ENCODE measurements around the gene FEM1C.
A peak's percentile ranks its signal among the peaks of the same experiment; 100 is the strongest.

FEM1C gene

DNA sequence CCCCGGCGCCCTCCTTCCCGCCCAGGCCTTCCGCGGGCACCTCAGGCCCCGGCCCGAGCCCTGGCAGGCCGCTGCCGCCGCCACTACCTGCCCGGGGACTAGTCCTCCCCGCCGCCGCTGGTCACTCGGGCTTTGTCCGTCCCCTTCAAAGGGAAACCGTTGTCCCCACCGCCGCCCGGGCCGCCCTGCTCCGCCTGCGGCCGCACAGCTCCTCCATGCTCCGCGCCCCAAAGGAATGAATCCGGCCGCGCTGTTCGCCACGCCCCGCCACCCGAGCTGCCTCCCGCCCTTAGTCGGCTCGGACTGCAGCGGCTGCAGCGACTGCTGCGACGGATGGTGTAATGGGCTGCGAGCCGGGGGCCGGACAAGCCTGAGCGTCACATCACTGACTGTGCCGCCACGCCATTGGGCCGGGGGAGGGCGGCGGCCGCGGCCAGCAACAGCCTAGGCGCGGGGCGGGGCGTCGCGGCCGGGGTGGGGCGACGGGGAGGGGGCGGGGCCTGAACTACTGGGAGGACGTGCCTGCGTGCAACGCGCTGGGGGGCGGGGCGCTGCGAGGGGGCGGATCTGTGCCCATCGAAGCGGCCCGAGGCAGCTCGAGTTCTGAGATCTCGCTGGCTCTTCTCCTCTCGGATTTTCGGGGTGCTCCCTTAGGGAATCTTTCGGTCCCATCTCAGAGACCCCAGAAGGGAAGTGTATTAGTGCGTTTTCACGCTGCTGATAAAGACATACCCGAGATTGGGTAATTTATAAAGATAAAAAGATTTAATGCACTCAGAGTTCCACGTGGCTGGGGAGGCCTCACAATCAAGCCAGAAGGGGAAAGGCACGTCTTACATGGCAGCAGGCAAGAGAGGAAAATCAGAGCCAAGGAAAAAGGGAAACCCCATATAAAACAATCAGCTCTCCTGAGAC lies at the start of gene FEM1C (continued):
- TF ChIP-seq, protein P1, sequence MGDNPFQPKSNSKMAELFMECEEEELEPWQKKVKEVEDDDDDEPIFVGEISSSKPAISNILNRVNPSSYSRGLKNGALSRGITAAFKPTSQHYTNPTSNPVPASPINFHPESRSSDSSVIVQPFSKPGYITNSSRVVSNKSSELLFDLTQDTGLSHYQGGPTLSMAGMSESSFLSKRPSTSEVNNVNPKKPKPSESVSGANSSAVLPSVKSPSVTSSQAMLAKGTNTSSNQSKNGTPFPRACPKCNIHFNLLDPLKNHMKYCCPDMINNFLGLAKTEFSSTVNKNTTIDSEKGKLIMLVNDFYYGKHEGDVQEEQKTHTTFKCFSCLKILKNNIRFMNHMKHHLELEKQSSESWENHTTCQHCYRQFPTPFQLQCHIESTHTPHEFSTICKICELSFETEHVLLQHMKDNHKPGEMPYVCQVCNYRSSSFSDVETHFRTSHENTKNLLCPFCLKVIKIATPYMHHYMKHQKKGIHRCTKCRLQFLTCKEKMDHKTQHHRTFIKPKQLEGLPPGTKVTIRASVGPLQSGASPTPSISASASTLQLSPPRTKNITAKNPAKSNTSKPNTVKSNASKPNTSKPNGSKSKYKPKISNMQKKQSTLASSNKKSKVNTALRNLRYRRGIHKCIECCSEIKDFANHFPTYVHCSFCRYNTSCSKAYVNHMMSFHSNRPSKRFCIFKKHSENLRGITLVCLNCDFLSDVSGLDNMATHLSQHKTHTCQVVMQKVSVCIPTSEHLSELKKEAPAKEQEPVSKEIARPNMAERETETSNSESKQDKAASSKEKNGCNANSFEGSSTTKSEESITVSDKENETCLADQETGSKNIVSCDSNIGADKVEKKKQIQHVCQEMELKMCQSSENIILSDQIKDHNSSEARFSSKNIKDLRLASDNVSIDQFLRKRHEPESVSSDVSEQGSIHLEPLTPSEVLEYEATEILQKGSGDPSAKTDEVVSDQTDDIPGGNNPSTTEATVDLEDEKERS (tag by site-specific recombination; IDR thresholded peaks at IDR 0.05) = peak; percentile 97
- TF ChIP-seq ZNF48 (tag by site-specific recombination; IDR thresholded peaks at IDR 0.05) = no peak
- TF ChIP-seq, protein P2, sequence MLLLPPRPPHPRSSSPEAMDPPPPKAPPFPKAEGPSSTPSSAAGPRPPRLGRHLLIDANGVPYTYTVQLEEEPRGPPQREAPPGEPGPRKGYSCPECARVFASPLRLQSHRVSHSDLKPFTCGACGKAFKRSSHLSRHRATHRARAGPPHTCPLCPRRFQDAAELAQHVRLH (tag by site-specific recombination; IDR thresholded peaks at IDR 0.05) = no peak
- TF ChIP-seq, protein P3, sequence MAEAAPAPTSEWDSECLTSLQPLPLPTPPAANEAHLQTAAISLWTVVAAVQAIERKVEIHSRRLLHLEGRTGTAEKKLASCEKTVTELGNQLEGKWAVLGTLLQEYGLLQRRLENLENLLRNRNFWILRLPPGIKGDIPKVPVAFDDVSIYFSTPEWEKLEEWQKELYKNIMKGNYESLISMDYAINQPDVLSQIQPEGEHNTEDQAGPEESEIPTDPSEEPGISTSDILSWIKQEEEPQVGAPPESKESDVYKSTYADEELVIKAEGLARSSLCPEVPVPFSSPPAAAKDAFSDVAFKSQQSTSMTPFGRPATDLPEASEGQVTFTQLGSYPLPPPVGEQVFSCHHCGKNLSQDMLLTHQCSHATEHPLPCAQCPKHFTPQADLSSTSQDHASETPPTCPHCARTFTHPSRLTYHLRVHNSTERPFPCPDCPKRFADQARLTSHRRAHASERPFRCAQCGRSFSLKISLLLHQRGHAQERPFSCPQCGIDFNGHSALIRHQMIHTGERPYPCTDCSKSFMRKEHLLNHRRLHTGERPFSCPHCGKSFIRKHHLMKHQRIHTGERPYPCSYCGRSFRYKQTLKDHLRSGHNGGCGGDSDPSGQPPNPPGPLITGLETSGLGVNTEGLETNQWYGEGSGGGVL (tag by site-specific recombination; IDR thresholded peaks at IDR 0.05) = no peak; the same call in none of the 2 replicates
- TF ChIP-seq, protein P4, sequence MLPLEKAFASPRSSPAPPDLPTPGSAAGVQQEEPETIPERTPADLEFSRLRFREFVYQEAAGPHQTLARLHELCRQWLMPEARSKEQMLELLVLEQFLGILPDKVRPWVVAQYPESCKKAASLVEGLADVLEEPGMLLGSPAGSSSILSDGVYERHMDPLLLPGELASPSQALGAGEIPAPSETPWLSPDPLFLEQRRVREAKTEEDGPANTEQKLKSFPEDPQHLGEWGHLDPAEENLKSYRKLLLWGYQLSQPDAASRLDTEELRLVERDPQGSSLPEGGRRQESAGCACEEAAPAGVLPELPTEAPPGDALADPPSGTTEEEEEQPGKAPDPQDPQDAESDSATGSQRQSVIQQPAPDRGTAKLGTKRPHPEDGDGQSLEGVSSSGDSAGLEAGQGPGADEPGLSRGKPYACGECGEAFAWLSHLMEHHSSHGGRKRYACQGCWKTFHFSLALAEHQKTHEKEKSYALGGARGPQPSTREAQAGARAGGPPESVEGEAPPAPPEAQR (tag by site-specific recombination; IDR thresholded peaks at IDR 0.05) = no peak
- TF ChIP-seq, protein P5, sequence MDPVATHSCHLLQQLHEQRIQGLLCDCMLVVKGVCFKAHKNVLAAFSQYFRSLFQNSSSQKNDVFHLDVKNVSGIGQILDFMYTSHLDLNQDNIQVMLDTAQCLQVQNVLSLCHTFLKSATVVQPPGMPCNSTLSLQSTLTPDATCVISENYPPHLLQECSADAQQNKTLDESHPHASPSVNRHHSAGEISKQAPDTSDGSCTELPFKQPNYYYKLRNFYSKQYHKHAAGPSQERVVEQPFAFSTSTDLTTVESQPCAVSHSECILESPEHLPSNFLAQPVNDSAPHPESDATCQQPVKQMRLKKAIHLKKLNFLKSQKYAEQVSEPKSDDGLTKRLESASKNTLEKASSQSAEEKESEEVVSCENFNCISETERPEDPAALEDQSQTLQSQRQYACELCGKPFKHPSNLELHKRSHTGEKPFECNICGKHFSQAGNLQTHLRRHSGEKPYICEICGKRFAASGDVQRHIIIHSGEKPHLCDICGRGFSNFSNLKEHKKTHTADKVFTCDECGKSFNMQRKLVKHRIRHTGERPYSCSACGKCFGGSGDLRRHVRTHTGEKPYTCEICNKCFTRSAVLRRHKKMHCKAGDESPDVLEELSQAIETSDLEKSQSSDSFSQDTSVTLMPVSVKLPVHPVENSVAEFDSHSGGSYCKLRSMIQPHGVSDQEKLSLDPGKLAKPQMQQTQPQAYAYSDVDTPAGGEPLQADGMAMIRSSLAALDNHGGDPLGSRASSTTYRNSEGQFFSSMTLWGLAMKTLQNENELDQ (tag by site-specific recombination; IDR thresholded peaks at IDR 0.05; ENCODE audit: low read depth) = no peak
- TF ChIP-seq ZNF266 (tag by site-specific recombination; IDR thresholded peaks at IDR 0.05; ENCODE audit: low read depth) = no peak
- TF ChIP-seq, protein P6, sequence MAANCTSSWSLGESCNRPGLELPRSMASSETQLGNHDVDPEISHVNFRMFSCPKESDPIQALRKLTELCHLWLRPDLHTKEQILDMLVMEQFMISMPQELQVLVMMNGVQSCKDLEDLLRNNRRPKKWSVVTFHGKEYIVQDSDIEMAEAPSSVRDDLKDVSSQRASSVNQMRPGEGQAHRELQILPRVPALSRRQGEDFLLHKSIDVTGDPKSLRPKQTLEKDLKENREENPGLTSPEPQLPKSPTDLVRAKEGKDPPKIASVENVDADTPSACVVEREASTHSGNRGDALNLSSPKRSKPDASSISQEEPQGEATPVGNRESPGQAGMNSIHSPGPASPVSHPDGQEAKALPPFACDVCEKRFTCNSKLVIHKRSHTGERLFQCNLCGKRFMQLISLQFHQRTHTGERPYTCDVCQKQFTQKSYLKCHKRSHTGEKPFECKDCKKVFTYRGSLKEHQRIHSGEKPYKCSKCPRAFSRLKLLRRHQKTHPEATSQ (tag by site-specific recombination; IDR thresholded peaks at IDR 0.05) = peak; percentile 86; the same call in 1 of the 2 replicates
- TF ChIP-seq ZNF214 (tag by site-specific recombination; IDR thresholded peaks at IDR 0.05; ENCODE audit: borderline replicate concordance) = no peak
- TF ChIP-seq ZBTB20 (tag by site-specific recombination; IDR thresholded peaks at IDR 0.05) = peak; percentile 82
- TF ChIP-seq, protein P7, sequence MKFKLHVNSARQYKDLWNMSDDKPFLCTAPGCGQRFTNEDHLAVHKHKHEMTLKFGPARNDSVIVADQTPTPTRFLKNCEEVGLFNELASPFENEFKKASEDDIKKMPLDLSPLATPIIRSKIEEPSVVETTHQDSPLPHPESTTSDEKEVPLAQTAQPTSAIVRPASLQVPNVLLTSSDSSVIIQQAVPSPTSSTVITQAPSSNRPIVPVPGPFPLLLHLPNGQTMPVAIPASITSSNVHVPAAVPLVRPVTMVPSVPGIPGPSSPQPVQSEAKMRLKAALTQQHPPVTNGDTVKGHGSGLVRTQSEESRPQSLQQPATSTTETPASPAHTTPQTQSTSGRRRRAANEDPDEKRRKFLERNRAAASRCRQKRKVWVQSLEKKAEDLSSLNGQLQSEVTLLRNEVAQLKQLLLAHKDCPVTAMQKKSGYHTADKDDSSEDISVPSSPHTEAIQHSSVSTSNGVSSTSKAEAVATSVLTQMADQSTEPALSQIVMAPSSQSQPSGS (tag by site-specific recombination; IDR thresholded peaks at IDR 0.05; ENCODE audit: low read depth) = no peak
- TF ChIP-seq, protein P8, sequence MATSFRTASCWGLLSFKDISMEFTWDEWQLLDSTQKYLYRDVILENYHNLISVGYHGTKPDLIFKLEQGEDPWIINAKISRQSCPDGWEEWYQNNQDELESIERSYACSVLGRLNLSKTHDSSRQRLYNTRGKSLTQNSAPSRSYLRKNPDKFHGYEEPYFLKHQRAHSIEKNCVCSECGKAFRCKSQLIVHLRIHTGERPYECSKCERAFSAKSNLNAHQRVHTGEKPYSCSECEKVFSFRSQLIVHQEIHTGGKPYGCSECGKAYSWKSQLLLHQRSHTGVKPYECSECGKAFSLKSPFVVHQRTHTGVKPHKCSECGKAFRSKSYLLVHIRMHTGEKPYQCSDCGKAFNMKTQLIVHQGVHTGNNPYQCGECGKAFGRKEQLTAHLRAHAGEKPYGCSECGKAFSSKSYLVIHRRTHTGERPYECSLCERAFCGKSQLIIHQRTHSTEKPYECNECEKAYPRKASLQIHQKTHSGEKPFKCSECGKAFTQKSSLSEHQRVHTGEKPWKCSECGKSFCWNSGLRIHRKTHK (tag by site-specific recombination; IDR thresholded peaks at IDR 0.05) = peak; percentile 28; the same call in 1 of the 2 replicates
- peak; percentile 57 for TF ChIP-seq KLF16 (tag by site-specific recombination; IDR thresholded peaks at IDR 0.05)
- TF ChIP-seq ZNF548 (tag by site-specific recombination; IDR thresholded peaks at IDR 0.05) = no peak
- TF ChIP-seq SETDB1 (IDR thresholded peaks at IDR 0.05; ENCODE audit: insufficient read length, low read length) = peak; percentile 100
- TF ChIP-seq, protein P9, sequence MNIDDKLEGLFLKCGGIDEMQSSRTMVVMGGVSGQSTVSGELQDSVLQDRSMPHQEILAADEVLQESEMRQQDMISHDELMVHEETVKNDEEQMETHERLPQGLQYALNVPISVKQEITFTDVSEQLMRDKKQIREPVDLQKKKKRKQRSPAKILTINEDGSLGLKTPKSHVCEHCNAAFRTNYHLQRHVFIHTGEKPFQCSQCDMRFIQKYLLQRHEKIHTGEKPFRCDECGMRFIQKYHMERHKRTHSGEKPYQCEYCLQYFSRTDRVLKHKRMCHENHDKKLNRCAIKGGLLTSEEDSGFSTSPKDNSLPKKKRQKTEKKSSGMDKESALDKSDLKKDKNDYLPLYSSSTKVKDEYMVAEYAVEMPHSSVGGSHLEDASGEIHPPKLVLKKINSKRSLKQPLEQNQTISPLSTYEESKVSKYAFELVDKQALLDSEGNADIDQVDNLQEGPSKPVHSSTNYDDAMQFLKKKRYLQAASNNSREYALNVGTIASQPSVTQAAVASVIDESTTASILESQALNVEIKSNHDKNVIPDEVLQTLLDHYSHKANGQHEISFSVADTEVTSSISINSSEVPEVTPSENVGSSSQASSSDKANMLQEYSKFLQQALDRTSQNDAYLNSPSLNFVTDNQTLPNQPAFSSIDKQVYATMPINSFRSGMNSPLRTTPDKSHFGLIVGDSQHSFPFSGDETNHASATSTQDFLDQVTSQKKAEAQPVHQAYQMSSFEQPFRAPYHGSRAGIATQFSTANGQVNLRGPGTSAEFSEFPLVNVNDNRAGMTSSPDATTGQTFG (tag by site-specific recombination; IDR thresholded peaks at IDR 0.05; ENCODE audit: borderline replicate concordance) = no peak
- TF ChIP-seq RBAK (tag by site-specific recombination; IDR thresholded peaks at IDR 0.05) = no peak
- TF ChIP-seq, protein P10, sequence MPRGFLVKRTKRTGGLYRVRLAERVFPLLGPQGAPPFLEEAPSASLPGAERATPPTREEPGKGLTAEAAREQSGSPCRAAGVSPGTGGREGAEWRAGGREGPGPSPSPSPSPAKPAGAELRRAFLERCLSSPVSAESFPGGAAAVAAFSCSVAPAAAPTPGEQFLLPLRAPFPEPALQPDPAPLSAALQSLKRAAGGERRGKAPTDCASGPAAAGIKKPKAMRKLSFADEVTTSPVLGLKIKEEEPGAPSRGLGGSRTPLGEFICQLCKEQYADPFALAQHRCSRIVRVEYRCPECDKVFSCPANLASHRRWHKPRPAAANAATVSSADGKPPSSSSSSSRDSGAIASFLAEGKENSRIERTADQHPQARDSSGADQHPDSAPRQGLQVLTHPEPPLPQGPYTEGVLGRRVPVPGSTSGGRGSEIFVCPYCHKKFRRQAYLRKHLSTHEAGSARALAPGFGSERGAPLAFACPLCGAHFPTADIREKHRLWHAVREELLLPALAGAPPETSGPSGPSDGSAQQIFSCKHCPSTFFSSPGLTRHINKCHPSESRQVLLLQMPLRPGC (tag by site-specific recombination; IDR thresholded peaks at IDR 0.05) = peak; percentile 78
